ENCODE data around the gene AUP1. TPM values are rescaled to one million over a fixed set of nuclear protein-coding genes. Genes with fewer than 3 reads are reported as not detected.

The AUP1 gene
- polyA plus RNA-seq, 3 donors = 130 to 385 (median 149) TPM

GRCh38 chr2:74546004-74546403, 16.5 kb upstream of the AUP1 start:
- DNase-seq = no peak
- peaks cover 15 to 22% of the 10 kb centered on the region in 2 donors for H3K4me1 ChIP-seq (ENCODE audit: control insufficient read depth in 1 of 2, insufficient read depth in 2 of 2, low read length in 2 of 2)
- Mint-ChIP-seq H3K9me3 (no peaks in the 10 kb centered on the region), H3K27me3 (ENCODE audit: low read depth in 3 of 3) (peaks cover 5 to 7% (median 6%) of the 10 kb centered on the region in 3 donors), H3K36me3 (peaks cover 15 to 17% of the 10 kb centered on the region in 2 donors), H3K4me3 (no peak overlapping the region), H3K27ac (no peak overlapping the region), H3K4me1 (peaks cover 21% of the 10 kb centered on the region)
- no peak overlapping the region for H3K4me2 ChIP-seq (replicated peaks; ENCODE audit: extremely low read depth, low read length, poor library complexity, severe bottlenecking)
- intact Hi-C loops (cut with micrococcal nuclease) = loop anchor here in 1 of 2 donors (10.0 kb wide), 1 partner anchor 151 kb away; no protein-coding TSS in a partner anchor
- WGBS (ENCODE audit: insufficient coverage) = 94% methylated on average over 2 of the region's 3 CpGs
- no peaks in the 10 kb centered on the region for H4K20me1 ChIP-seq (ENCODE audit: insufficient read depth, low read length)
- H3K27me3 ChIP-seq (ENCODE audit: control insufficient read depth in 2 of 2, insufficient read depth in 2 of 2, low read length in 2 of 2) = no peaks in the 10 kb centered on the region
- no peak overlapping the region for H3K9ac ChIP-seq (ENCODE audit: insufficient read depth, low read length, poor library complexity, severe bottlenecking)
- peaks cover 18% of the 10 kb centered on the region for H3K79me2 ChIP-seq (ENCODE audit: insufficient read depth, low read length)
- peaks cover 0 to 1% of the 10 kb centered on the region in 2 donors for H3K36me3 ChIP-seq (replicated peaks in 1 of 2; ENCODE audit: control insufficient read depth in 1 of 2, insufficient read depth in 2 of 2, low read length in 2 of 2)
- H2AFZ ChIP-seq (ENCODE audit: insufficient read depth, low read depth, low read length, poor library complexity, severe bottlenecking) = no peak overlapping the region
- TF ChIP-seq CTCF (IDR thresholded peaks at IDR 0.05) = no peak
- H3K27ac ChIP-seq (ENCODE audit: low read depth in 1 of 2, low read length in 2 of 2) = no peak overlapping the region
- H3K9me3 ChIP-seq (replicated peaks in 1 of 2; ENCODE audit: control insufficient read depth in 1 of 2, insufficient read depth in 1 of 2, low read length in 2 of 2) = no peaks in the 10 kb centered on the region
- no peak overlapping the region for H3K4me3 ChIP-seq (replicated peaks in 1 of 3; ENCODE audit: low read depth in 2 of 3, low read length in 3 of 3)

GRCh38 chr2:74544634-74545033, 15.1 kb upstream of the AUP1 start:
- intact Hi-C loops (cut with micrococcal nuclease) = loop anchor here in 1 of 2 donors (10.0 kb wide), 1 partner anchor 150 kb away; no protein-coding TSS in a partner anchor

More at GRCh38 chr2:74544634-74545033, 15.1 kb upstream of the AUP1 start:
- Histone ChIP-seq H4K20me1 (ENCODE audit: insufficient read depth, low read length) (no peaks in the 10 kb centered on the region), H3K4me1 (ENCODE audit: control insufficient read depth in 1 of 2, insufficient read depth in 2 of 2, low read length in 2 of 2) (peaks cover 11 to 16% of the 10 kb centered on the region in 2 donors), H3K4me2 (replicated peaks; ENCODE audit: extremely low read depth, low read length, poor library complexity, severe bottlenecking) (no peak overlapping the region), H3K27me3 (ENCODE audit: control insufficient read depth in 2 of 2, insufficient read depth in 2 of 2, low read length in 2 of 2) (no peaks in the 10 kb centered on the region), H3K4me3 (replicated peaks in 1 of 3; ENCODE audit: low read depth in 2 of 3, low read length in 3 of 3) (no peak overlapping the region), H2AFZ (ENCODE audit: insufficient read depth, low read depth, low read length, poor library complexity, severe bottlenecking) (no peak overlapping the region), H3K36me3 (replicated peaks in 1 of 2; ENCODE audit: control insufficient read depth in 1 of 2, insufficient read depth in 2 of 2, low read length in 2 of 2) (peaks cover 0 to 3% of the 10 kb centered on the region in 2 donors), H3K9ac (ENCODE audit: insufficient read depth, low read length, poor library complexity, severe bottlenecking) (no peak overlapping the region), H3K79me2 (ENCODE audit: insufficient read depth, low read length) (peaks cover 6% of the 10 kb centered on the region), H3K9me3 (replicated peaks in 1 of 2; ENCODE audit: control insufficient read depth in 1 of 2, insufficient read depth in 1 of 2, low read length in 2 of 2) (no peaks in the 10 kb centered on the region), H3K27ac (ENCODE audit: low read depth in 1 of 2, low read length in 2 of 2) (no peak overlapping the region)
- TF ChIP-seq CTCF (IDR thresholded peaks at IDR 0.05) = no peak
- WGBS (ENCODE audit: insufficient coverage) = 97% methylated on average over 3 of the region's 3 CpGs
- Mint-ChIP-seq H3K9me3 (no peaks in the 10 kb centered on the region), H3K4me3 (no peak overlapping the region), H3K27ac (peak overlapping the region in 1 of 7 donors; percentile 46), H3K4me1 (peaks cover 13% of the 10 kb centered on the region), H3K36me3 (peaks cover 9 to 11% of the 10 kb centered on the region in 2 donors), H3K27me3 (ENCODE audit: low read depth in 3 of 3) (peaks cover 5 to 6% (median 5%) of the 10 kb centered on the region in 3 donors)
- DNase-seq = no peak
